ENCODE measurements around the gene TUT7. TPM values are rescaled to one million over a fixed set of nuclear protein-coding genes. Genes with fewer than 3 reads are reported as not detected.

The TUT7 gene
- total RNA-seq, 1 donor = 63.0 TPM

GRCh38 chr9:86369810-86370209 is 15.6 kb upstream of the TUT7 start:
- TF ChIP-seq CTCF (IDR thresholded peaks at IDR 0.05; ENCODE audit: insufficient read depth, low read depth, low read length) = no peak
- DNase-seq (ENCODE audit: low read depth) = no peak

GRCh38 chr9:86368871-86369521 is 14.8 kb upstream of the TUT7 start:
- DNase-seq (ENCODE audit: low read depth) = peak; percentile 92
- no peak for TF ChIP-seq CTCF (IDR thresholded peaks at IDR 0.05; ENCODE audit: insufficient read depth, low read depth, low read length)
- H3K4me3 ChIP-seq (ENCODE audit: low read depth, low read length) = no peak overlapping the region

More at GRCh38 chr9:86369810-86370209, 15.6 kb upstream of the TUT7 start:
- H3K4me3 ChIP-seq (ENCODE audit: low read depth, low read length) = no peak overlapping the region

- no peak for TF ChIP-seq CTCF (IDR thresholded peaks at IDR 0.05; ENCODE audit: insufficient read depth, low read depth, low read length)
- no peak overlapping the region for H3K4me3 ChIP-seq (ENCODE audit: low read depth, low read length)
- no peak for DNase-seq (ENCODE audit: low read depth)
Measured at GRCh38 chr9:86361176-86361575, 7.0 kb upstream of the TUT7 start.

- H3K4me3 ChIP-seq (ENCODE audit: low read depth, low read length) = no peak overlapping the region
- no peak for DNase-seq (ENCODE audit: low read depth)
- TF ChIP-seq CTCF (IDR thresholded peaks at IDR 0.05; ENCODE audit: insufficient read depth, low read depth, low read length) = no peak
Measured at GRCh38 chr9:86359151-86359879, 5.1 kb upstream of the TUT7 start.

- no peak for DNase-seq (ENCODE audit: low read depth)
- TF ChIP-seq CTCF (IDR thresholded peaks at IDR 0.05; ENCODE audit: insufficient read depth, low read depth, low read length) = no peak
Measured at GRCh38 chr9:86356871-86357866, 3.0 kb upstream of the TUT7 start.

GRCh38 chr9:86355814-86356213 is 1.6 kb upstream of the TUT7 start:
- H3K4me3 ChIP-seq (ENCODE audit: low read depth, low read length) = no peak overlapping the region
- no peak for DNase-seq (ENCODE audit: low read depth)
- TF ChIP-seq CTCF (IDR thresholded peaks at IDR 0.05; ENCODE audit: insufficient read depth, low read depth, low read length) = no peak

More at GRCh38 chr9:86356871-86357866, 3.0 kb upstream of the TUT7 start:
- no peak overlapping the region for H3K4me3 ChIP-seq (ENCODE audit: low read depth, low read length)
